Heart left ventricle (tissue), 16 donors: ENCODE data around the gene DNAI1. TPM values are rescaled to one million over a fixed set of nuclear protein-coding genes. Genes with fewer than 3 reads are reported as not detected.

ENCODE experiments used
- ATAC-seq, 4 donors: fragments of 200-7000 bp; cut with Tn5 transposase; one replicate each; pipeline ENCODE4 v1.9.1; 2020 to 2022; ENCODE audit warnings: moderate library complexity in 4 of 4, mild to moderate bottlenecking in 3 of 4, moderate number of reproducible peaks in 1 of 4
- DNase-seq, 5 donors: peaks; one replicate each; pipeline ENCODE4 v3.0.0-alpha.2; 2020
- H3K27ac ChIP-seq, 12 donors: fragments of 200-600 bp; sonication (generic) in 4 of 12; one replicate each; pipeline versions ENCODE4 v1.5.0 to v1.8.0; 2016 to 2022; ENCODE audit warnings: mild to moderate bottlenecking in 2 of 12
- H3K27me3 ChIP-seq, 9 donors: fragments of 200-600 bp; sonication (generic) in 2 of 9; one replicate each; pipeline versions ENCODE4 v1.5.1 to v1.8.0; 2016 to 2022; ENCODE audit warnings: mild to moderate bottlenecking in 3 of 9
- H3K36me3 ChIP-seq, 9 donors: fragments of 200-600 bp; sonication (generic) in 2 of 9; one replicate each; pipeline versions ENCODE4 v1.5.0 to v1.8.0; 2018 to 2022; ENCODE audit warnings: mild to moderate bottlenecking in 2 of 9
- H3K4me1 ChIP-seq, 12 donors: fragments of 200-600 bp; sonication (generic) in 4 of 12; one replicate each; pipeline versions ENCODE4 v1.5.0 to v1.8.0; 2016 to 2022; ENCODE audit warnings: mild to moderate bottlenecking in 3 of 12
- H3K4me3 ChIP-seq, 12 donors: fragments of 200-600 bp; sonication (generic) in 4 of 12; one replicate each; pipeline versions ENCODE4 v1.5.0 to v1.8.0; 2017 to 2022; ENCODE audit warnings: mild to moderate bottlenecking in 9 of 12, moderate library complexity in 4 of 12
- H3K9me3 ChIP-seq, 12 donors: fragments of 200-600 bp; sonication (generic) in 4 of 12; one replicate each; pipeline versions ENCODE4 v1.5.0 to v1.8.0; 2016 to 2022; ENCODE audit warnings: mild to moderate bottlenecking in 1 of 12
- CTCF ChIP-seq, 12 donors: fragments of 200-600 bp; sonication (generic) in 4 of 12; IDR thresholded peaks; one replicate each; pipeline versions ENCODE4 v1.5.0 to v1.8.0; 2018 to 2022; ENCODE audit warnings: antibody characterized with exemption in 12 of 12, mild to moderate bottlenecking in 5 of 12
- POLR2A ChIP-seq, 2 donors: fragments of 450-650 bp; IDR thresholded peaks; one replicate each; pipeline ENCODE4 v1.6.1; 2017; ENCODE audit warnings: antibody characterized with exemption in 2 of 2, mild to moderate bottlenecking in 2 of 2, moderate library complexity in 2 of 2
- WGBS, 4 donors: extraction: QIAGEN DNeasy Blood & Tissue Kit in 2 of 4; methylation state at CpG; one replicate each; pipeline versions ENCODE4 v1.1.5 to v1.1.7; 2013 to 2018; 5-methylcytosine and 5-hydroxymethylcytosine counted together
- intact Hi-C, 10 donors: fragments of 100-400 bp; cut with DNase I; formaldehyde crosslinking; loops; one replicate each; pipeline versions ENCODE4 v1.11.1 to v1.14.2; 2022
- polyA plus RNA-seq, 2 donors: library from polyadenylated mRNA; stranded (reverse); fragments of 200-250 nt; gene quantifications; one replicate each; pipeline ENCODE4 v1.2.3, GENCODE V29; 2013
- total RNA-seq, 9 donors: library from RNA; depleted of rRNA in 2 of 9; stranded (reverse); fragments of >200 nt in 2 of 9; fragmentation: NEBNext Ultra II Directional in 3 of 9; extraction: Animal tissue kit (Norgen Biotek cat#: 25700) in 3 of 9; gene quantifications; one replicate each; pipeline versions ENCODE4 v1.1.0 to v1.2.4, GENCODE V29; 2016 to 2023
- donor health status: ischemic (EF 13 %, LVEDD 7.1; RV severe dilation, severe dysfunction).
- donor health status: healthy with polysubstance abuse.
- donor health status: DM: no; HTN: yes; CAD: no.
- donor health status: DM: no; HTN: no; CAD: no.
- donor health status: ischemic (EF 25% LVEDD 6.9; RV normal size, moderate dysfunction).
- donor health status: ischemic (EF 25% LVEDD 5.7; RV mildly dilated, moderate dysfunction).
- donor health status: healthy.
- donor health status: DM: yes; HTN: yes; CAD: no.
- donor health status: ischemic (EF 35%, LVEDD 5.7; RV mildly dilated, moderate dysfunction).
- donor health status: nonischemic (EF 11% LVEDD 7.7; RV severe dilation, severe dysfunction).
- donor health status: DM: yes; HTN: yes; CAD: no.
- donor health status: PGD.
- donor health status: ischemic (EF 29% LVEDD 5.4; RV normal size, mild dysfunction).
- donor health status: nonischemic (EF 23%, LVEDD 6.1; RV moderate dilation, normal function).

DNAI1 gene
- total and polyA plus RNA-seq, 11 donors = 0.36 to 0.86 (median 0.43) TPM; not detected in 8

- H3K27me3 ChIP-seq = no peaks in the 10 kb centered on the region
- TF ChIP-seq POLR2A (IDR thresholded peaks at IDR 0.05) (no peak), CTCF (IDR thresholded peaks at IDR 0.05) (no peak)
- no peak for ATAC-seq
- H3K4me3 ChIP-seq = peak overlapping the region in 4 of 12 donors; percentile 81 to 99 (median 94)
- WGBS, 4 donors = 64 to 78% (median 65%) methylated on average over 1 of the region's 1 CpG
- intact Hi-C loops = loop anchor here in 3 of 10 donors (2.0 to 10.0 kb wide), 5 partner anchors 15 to 819 kb away; partner anchors contain the start of genes ENHO (in 1 of the 3), KIF24 (in 1 of the 3), NUDT2 (in 1 of the 3) and RPP25L (in 1 of the 3)
- DNase-seq = no peak
- no peaks in the 10 kb centered on the region for H3K36me3 ChIP-seq
- peaks cover 4 to 71% (median 60%) of the 10 kb centered on the region in 12 donors for H3K4me1 ChIP-seq
- H3K9me3 ChIP-seq = no peaks in the 10 kb centered on the region
- peak overlapping the region in 10 of 12 donors; percentile 62 to 94 (median 85) for H3K27ac ChIP-seq
These were observed 2.5 kb upstream of the DNAI1 start for GRCh38 chr9:34456151-34456550.

- no peak for ATAC-seq
- intact Hi-C loops = loop anchor here in 3 of 10 donors (2.0 to 10.0 kb wide), 5 partner anchors 16 to 818 kb away; partner anchors contain the start of genes ENHO (in 1 of the 3), KIF24 (in 1 of the 3), NUDT2 (in 1 of the 3) and RPP25L (in 1 of the 3)
- H3K4me1 ChIP-seq = peaks cover 4 to 65% (median 54%) of the 10 kb centered on the region in 12 donors
- no peaks in the 10 kb centered on the region for H3K36me3 ChIP-seq
- H3K4me3 ChIP-seq = peak overlapping the region in 11 of 12 donors; percentile 65 to 99 (median 89)
- H3K27me3 ChIP-seq = no peaks in the 10 kb centered on the region
- no peaks in the 10 kb centered on the region for H3K9me3 ChIP-seq
- H3K27ac ChIP-seq = peak overlapping the region; percentile 69 to 94 (median 84)
- TF ChIP-seq CTCF (IDR thresholded peaks at IDR 0.05) = no peak
- no peak for DNase-seq
- 30 to 50% (median 37%) methylated on average over 3 to 4 of the region's 4 CpGs for WGBS, 4 donors
These were observed 1.9 kb upstream of the DNAI1 start for GRCh38 chr9:34456746-34457145.

GRCh38 chr9:34457266-34458012, 1.2 kb upstream of the DNAI1 start:
- H3K4me1 ChIP-seq = peaks cover 4 to 58% (median 48%) of the 10 kb centered on the region in 12 donors
- intact Hi-C loops = loop anchor here in 3 of 10 donors (2.0 to 10.0 kb wide), 5 partner anchors 17 to 817 kb away; partner anchors contain the start of genes ENHO (in 1 of the 3), KIF24 (in 1 of the 3), NUDT2 (in 1 of the 3) and RPP25L (in 1 of the 3)

More at GRCh38 chr9:34457266-34458012, 1.2 kb upstream of the DNAI1 start:
- no peak for TF ChIP-seq CTCF (IDR thresholded peaks at IDR 0.05)
- TF ChIP-seq POLR2A (IDR thresholded peaks at IDR 0.05) = no peak
- H3K27me3 ChIP-seq = no peaks in the 10 kb centered on the region
- peak; percentile 45 to 77 (median 64) for ATAC-seq
- no peaks in the 10 kb centered on the region for H3K36me3 ChIP-seq
- WGBS, 4 donors = 3 to 6% (median 4%) methylated on average over 29 to 48 of the region's 48 CpGs
- H3K27ac ChIP-seq = peak overlapping the region; percentile 69 to 94 (median 84)
- no peaks in the 10 kb centered on the region for H3K9me3 ChIP-seq
- DNase-seq = peak; percentile 85 to 89 (median 87)
- peak overlapping the region; percentile 52 to 99 (median 88) for H3K4me3 ChIP-seq
